OCI-LY3 (cell line): ENCODE results near the gene SLC25A23.

ENCODE experiments used
- H2AFZ ChIP-seq: fragments of 200-600, 300-600 bp; shearing (Covaris generic); 2 replicates; pipeline ENCODE4 v1.6.0; 2014; ENCODE audit warnings: antibody characterized with exemption, low read depth, low read length
- H3K27ac ChIP-seq: fragments of 200-600, 300-600 bp; sonication (generic); 2 replicates; pipeline ENCODE4 v1.5.1; 2014; ENCODE audit warnings: mild to moderate bottlenecking, low read length, moderate library complexity, mixed read lengths
- H3K27me3 ChIP-seq: fragments of 200-600, 300-600 bp; sonication (generic); 2 replicates; pipeline ENCODE4 v1.6.1; 2014; ENCODE audit warnings: low read depth, low read length, mixed read lengths
- H3K36me3 ChIP-seq: fragments of 200-600, 300-600 bp; sonication (generic); replicated peaks from 2 replicates; pipeline ENCODE3; 2014; ENCODE audit warnings: low read depth, low read length, mixed read lengths
- H3K4me1 ChIP-seq: fragments of 300-600, 200-600 bp; sonication (generic); 2 replicates; pipeline ENCODE4 v1.6.1; 2014; ENCODE audit warnings: low read length, mixed read lengths
- H3K4me2 ChIP-seq: fragments of 200-600, 300-600 bp; sonication (generic); 2 replicates; pipeline ENCODE4 v1.6.1; 2014; ENCODE audit warnings: low read length, mixed read lengths
- H3K4me3 ChIP-seq: fragments of 300-600, 200-600 bp; sonication (generic); 2 replicates; pipeline ENCODE4 v1.5.1; 2014; ENCODE audit warnings: antibody characterized with exemption, mild to moderate bottlenecking, low read length, moderate library complexity
- H3K79me2 ChIP-seq: fragments of 300-600, 200-600 bp; shearing (Covaris generic); 2 replicates; pipeline ENCODE4 v1.6.1; 2014; ENCODE audit warnings: mild to moderate bottlenecking, low read length, mixed read lengths
- H3K9ac ChIP-seq: fragments of 300-600, 200-600 bp; shearing (Covaris generic); 2 replicates; pipeline ENCODE4 v1.6.0; 2014; ENCODE audit warnings: mild to moderate bottlenecking, low read length, moderate library complexity
- H3K9me3 ChIP-seq: fragments of 200-600, 300-600 bp; shearing (Covaris generic); 2 replicates; pipeline ENCODE4 v1.6.1; 2014; ENCODE audit warnings: low read length, mixed read lengths; ENCODE audit not compliant: insufficient read depth
- H4K20me1 ChIP-seq: fragments of 200-600, 300-600 bp; sonication (generic); 2 replicates; pipeline ENCODE4 v1.6.1; 2016; ENCODE audit warnings: low read length, mixed read lengths; ENCODE audit not compliant: insufficient read depth
- CTCF ChIP-seq: fragments of 200-600, 300-600 bp; sonication (generic); IDR thresholded peaks from 2 replicates; pipeline ENCODE4 v1.5.1; 2014; ENCODE audit warnings: antibody characterized with exemption, low read length, low read depth
- EZH2phosphoT487 ChIP-seq: fragments of 200-600 bp; shearing (Covaris generic); IDR thresholded peaks from 2 replicates; pipeline ENCODE4 v1.6.1; 2018; ENCODE audit warnings: antibody characterized with exemption, mixed run types, low read depth

The SLC25A23 gene

DNA sequence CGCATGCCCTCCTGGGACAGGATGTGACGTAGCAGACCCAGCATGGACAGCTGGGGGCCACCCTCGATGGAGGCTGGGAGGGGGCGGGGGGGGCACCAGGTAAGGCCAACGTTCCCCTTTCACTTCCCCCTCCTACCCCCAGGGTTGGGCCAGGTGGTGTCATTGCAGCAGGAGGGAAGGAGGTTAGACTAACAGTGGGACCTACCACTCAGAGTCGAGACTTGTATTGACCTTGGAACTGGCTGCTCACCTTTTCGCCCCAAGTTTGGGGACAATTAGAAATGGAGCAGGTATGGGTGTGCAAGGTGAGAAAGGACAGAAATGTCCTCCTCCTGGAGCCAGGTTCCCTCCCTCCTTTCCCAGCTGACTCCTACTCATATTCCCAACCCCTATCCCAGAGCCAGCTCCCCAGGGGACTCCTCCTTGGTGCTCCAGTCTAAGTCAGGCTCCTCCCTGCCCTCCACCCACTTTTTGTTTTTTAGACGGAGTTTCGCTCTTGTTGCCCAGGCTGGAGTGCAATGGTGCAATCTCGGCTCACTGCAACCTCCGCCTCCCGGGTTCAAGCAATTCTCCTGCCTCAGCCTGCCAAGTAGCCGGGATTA lies 17.4 kb downstream of the SLC25A23 start:
- TF ChIP-seq CTCF (no peak), EZH2phosphoT487 (no peak)
- H4K20me1 ChIP-seq, result no peaks in the 10 kb centered on the region
- H3K27me3 ChIP-seq, result no peaks in the 10 kb centered on the region
- no peaks in the 10 kb centered on the region for H3K4me1 ChIP-seq
- H3K4me3 ChIP-seq, result no peak overlapping the region
- H3K9me3 ChIP-seq, result no peaks in the 10 kb centered on the region
- no peak overlapping the region for H3K4me2 ChIP-seq
- H3K9ac ChIP-seq, result no peak overlapping the region
- H3K36me3 ChIP-seq, result peaks cover 30% of the 10 kb centered on the region
- H3K27ac ChIP-seq, result no peak overlapping the region
- H2AFZ ChIP-seq, result no peak overlapping the region
- no peaks in the 10 kb centered on the region for H3K79me2 ChIP-seq

DNA sequence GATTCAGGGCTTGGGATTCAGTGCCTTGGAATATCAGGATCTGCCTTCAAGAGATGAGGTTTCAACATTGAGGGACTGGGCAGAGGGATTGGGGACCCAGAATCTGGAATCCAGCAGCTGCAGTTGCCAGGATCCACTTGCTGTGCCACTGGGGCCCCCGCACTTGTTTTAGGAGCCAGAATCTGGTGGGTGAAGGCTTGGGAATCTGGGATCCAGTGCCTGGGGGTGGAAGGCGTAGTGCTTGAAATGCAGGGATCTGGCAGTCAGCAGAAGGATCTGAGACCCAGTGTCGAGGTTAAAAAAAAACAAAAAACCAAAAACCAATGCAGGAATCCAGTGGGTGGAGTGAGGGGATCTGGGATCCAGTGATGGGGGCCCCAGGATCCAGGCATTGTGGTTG lies 18.7 kb downstream of the SLC25A23 start:
- Histone ChIP-seq H4K20me1 (no peaks in the 10 kb centered on the region), H3K9me3 (no peaks in the 10 kb centered on the region), H3K79me2 (no peaks in the 10 kb centered on the region), H3K4me2 (no peak overlapping the region), H3K27me3 (no peaks in the 10 kb centered on the region), H3K4me1 (no peaks in the 10 kb centered on the region), H2AFZ (no peak overlapping the region), H3K36me3 (peaks cover 21% of the 10 kb centered on the region), H3K4me3 (no peak overlapping the region), H3K27ac (no peak overlapping the region), H3K9ac (no peak overlapping the region)
- TF ChIP-seq CTCF, result no peak
- TF ChIP-seq EZH2phosphoT487, result no peak

DNA sequence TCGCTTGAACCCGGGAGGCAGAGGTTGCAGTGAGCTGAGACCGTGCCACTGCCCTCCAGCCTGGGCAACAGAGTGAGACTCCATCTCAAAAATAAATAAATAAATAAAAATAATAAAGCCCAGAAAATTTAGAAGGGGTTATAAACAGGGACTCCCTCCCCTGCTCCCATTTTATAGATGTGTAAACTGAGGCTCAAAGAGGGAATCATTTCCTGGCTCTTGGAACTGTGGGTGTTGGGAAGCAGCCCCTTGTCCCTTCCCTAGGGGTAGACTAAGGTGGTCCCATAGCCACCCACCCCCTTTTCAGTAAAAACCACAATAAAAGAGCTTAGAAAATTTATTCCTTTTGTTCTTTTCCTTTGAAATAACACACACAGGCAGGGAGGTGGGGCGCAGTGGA lies 19.8 kb downstream of the SLC25A23 start:
- no peaks in the 10 kb centered on the region for H3K79me2 ChIP-seq
- H3K27ac ChIP-seq, result no peak overlapping the region
- no peaks in the 10 kb centered on the region for H3K9me3 ChIP-seq
- no peaks in the 10 kb centered on the region for H4K20me1 ChIP-seq
- H3K27me3 ChIP-seq, result no peaks in the 10 kb centered on the region
- no peak overlapping the region for H2AFZ ChIP-seq
- no peaks in the 10 kb centered on the region for H3K4me1 ChIP-seq
- H3K36me3 ChIP-seq, result peaks cover 13% of the 10 kb centered on the region
- no peak overlapping the region for H3K4me2 ChIP-seq
- H3K9ac ChIP-seq, result no peak overlapping the region
- TF ChIP-seq CTCF (no peak), EZH2phosphoT487 (no peak)
- no peak overlapping the region for H3K4me3 ChIP-seq

DNA sequence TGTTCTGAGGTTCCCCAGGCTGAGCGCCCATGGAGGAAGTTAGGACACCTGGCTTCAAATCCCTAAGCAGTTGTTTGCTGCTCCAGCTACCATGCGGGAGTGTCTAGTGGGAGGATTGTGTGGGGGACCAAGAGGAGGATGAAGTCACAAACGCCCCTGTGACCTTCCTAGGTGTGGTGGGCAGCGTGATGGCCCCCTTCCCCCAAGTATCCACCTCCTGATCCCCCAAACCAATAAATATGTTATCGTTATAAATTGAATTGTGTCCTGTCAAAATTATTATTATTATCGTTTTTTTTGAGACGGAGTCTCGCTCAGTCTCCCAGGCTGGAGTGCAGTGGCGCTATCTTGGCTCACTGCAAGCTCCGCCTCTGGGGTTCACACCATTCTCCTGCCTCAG lies 25.9 kb downstream of the SLC25A23 start, which contains the start of gene SLC25A41:
SLC25A41 (minus strand) TSS at position 101 of the 400 bp plus-strand sequence; CDS start at position 31, 70 bp downstream.
- Histone ChIP-seq H4K20me1 (no peaks in the 10 kb centered on the region), H3K4me2 (no peak within 1 kb of the TSS), H3K36me3 (no peaks in the 10 kb centered on the region), H3K79me2 (no peaks in the 10 kb centered on the region), H3K4me3 (no peak within 1 kb of the TSS), H3K9me3 (no peaks in the 10 kb centered on the region), H2AFZ (no peak within 1 kb of the TSS), H3K9ac (no peak within 1 kb of the TSS), H3K27ac (no peak within 1 kb of the TSS), H3K4me1 (peaks cover 6% of the 10 kb centered on the region; the same call in 1 of the 2 replicates), H3K27me3 (no peaks in the 10 kb centered on the region)
- TF ChIP-seq EZH2phosphoT487 (no peak), CTCF (no peak)
